Activated CD4-positive, alpha-beta T cell treated with anti-CD3 and anti-CD28 coated beads for 1 hour (primary cell): ENCODE measurements around the gene KIF23.
"Not testable (repeated sequence)": the region's sequence is repeated elsewhere in the genome, so short reads cannot be mapped to it uniquely, and the experiment has no call there.

Source experiments
- DNase-seq: peaks from one replicate; pipeline ENCODE4 v3.0.0-alpha.2; 2020

KIF23 gene

GRCh38 chr15:69413822-69414700, at the start of gene KIF23:
Gene KIF23, plus strand, starts transcription at chr15:69414349. Its CDS starts 117 bp downstream, at chr15:69414466.
- peak; percentile 88 for DNase-seq

GRCh38 chr15:69367236-69367635, 46.9 kb upstream of the KIF23 start:
- DNase-seq = no peak

GRCh38 chr15:69369631-69370030, 44.5 kb upstream of the KIF23 start:
- DNase-seq = no peak

GRCh38 chr15:69373406-69373805, 40.7 kb upstream of the KIF23 start:
- DNase-seq = no peak

DNA sequence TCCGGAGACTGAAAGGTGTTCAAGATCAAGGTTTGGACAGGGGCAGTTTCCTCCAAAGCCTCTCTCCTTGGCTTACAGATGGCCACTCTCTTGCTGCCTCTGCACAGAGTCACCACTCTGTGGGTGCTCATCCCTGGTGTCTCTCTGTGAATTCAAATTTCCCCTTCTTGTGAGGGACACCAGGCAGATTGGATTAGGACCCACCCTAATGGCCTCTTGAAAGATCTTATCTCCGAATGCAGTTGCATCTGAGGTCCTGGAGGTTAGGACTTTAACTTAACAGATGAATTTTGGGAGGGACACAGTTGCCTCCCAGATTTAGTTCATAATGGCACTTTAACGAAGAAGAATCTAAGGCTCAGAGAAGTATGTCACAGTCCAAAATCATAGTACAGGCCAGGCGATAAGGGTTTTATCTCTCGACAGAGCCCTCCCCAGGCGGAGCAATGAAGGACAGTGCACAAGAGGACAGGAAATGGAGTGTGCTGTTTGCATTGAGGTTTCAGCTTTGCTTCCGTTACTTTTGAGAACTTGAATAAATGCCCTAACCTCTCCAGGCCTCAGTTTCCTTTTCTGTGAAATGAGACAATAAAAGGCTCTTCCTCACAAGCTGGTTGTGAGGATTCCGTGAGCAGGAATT, 38.9 kb upstream of the KIF23 start:
- no peak for DNase-seq

DNA sequence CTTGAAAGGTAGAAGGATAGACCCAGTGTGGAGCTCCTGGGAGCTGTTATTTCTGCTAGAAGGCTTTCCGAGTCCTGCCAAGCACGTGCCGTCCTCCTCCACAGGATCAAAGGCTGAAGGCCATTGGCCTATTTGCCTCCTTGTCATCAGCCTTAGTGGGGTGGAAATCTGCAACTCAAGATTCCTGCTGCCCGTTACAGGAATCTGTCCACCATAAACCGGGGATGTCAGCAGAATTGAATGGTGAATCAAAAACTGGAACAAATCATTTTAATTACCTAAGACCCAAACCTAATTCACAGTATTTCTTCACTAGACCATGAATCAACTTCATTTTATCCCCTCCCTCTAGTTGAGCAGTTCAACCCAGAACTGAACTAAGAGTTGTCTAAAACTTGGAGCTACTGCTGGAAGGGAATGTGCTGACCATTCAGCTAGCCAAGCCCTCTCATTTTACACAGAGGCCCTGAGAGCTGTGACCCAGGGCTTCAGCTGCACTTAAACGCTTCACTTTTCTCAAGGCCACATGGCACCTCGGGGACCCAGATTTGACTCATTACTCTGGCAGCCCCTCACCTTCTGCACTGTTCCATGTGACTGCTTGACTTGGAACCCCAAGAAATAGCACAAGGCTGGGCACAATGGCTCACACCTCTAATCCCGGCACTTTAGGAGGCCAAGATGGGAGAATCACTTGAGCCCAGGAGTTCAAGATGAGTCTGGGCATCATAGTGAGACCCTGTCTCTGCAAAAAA, 36.8 kb upstream of the KIF23 start:
- no peak for DNase-seq

- no peak for DNase-seq
Observed at GRCh38 chr15:69380100-69380725, 33.9 kb upstream of the KIF23 start.

DNA sequence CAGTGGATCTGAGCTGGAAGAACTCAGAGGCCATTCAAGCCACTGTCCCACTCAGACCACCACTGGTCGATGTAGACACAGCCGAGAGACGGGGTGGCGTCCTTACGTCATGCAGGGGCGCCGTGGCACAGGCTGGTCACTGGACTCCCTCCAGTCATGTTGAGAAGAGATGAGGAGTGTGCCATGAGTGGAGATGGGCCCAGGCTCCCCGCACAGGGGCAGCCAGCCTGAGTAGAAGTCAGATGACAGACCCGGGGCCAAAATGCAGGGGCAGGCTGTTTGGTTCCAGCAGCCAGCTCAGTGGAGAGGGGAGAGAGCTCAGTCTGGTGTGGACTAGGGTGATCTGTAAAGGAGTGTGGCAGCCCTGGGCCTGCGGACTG, 33.4 kb upstream of the KIF23 start:
- no peak for DNase-seq

- DNase-seq = not testable (repeated sequence)
Observed at GRCh38 chr15:69382176-69382575, 32.0 kb upstream of the KIF23 start.

DNA sequence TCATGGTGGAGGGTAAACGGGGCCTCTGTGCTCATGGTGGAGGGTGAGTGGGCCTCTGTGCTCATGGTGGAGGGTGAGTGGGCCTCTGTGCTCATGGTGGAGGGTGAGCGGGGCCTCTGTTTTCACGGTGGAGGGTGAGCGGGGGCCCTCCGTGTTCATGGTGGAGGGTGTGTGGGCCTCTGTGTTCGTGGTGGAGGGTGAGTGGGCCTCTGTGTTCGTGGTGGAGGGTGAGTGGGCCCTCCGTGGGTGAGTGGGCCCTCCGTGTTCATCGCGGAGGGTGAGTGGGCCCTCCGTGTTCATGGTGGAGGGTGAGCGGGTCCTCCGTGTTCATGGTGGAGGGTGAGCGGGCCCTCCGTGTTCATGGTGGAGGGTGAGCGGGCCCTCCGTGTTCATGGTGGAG, 30.1 kb upstream of the KIF23 start:
- not testable (repeated sequence) for DNase-seq

DNA sequence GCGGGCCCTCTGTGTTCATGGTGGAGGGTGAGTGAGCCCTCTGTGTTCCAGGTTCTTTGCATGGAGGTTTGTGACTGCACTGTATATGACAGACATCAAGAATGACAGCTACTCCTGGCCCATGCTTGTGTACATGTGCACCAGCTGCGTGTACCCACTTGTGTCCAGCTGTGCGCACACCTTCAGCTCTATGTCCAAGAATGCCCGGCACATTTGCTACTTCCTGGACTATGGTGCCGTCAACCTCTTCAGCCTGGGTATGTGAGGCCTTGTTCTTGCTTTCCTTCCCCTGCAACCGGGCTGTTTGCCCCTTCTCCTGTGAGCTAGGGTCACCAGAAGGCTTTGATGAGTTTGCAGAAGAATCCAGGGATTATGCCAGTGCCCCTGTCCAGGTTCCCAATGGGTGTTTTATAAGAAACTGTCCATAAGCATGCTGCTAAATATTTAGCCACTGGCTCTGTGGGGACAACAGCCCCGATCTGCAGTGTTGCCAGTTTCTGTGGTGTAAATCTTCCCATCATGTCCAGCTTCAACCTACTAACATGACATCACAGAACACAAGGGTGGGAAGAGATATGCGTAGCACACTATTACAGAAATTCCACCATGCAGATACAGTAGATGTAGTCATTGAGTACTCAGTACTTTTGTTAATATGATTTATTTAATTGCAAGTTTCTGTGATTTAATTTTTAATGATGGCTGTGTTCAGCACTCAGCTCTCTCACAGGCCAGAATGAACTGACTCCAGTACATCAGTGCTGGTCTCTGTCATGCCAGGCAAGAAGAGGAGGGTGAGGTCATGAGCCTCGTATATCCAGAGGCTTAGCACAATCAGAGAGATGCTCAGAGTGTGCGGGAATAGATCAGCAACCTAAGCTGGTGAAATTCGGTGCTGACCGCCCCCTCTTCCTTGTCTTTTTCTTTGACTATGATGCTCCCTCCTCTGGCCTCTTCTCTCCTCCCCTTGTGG, 29.2 kb upstream of the KIF23 start:
- DNase-seq = no peak

GRCh38 chr15:69385831-69386230, 28.3 kb upstream of the KIF23 start:
- DNase-seq = no peak

GRCh38 chr15:69386284-69386683, 27.9 kb upstream of the KIF23 start:
- DNase-seq = no peak

GRCh38 chr15:69388260-69388705, 25.9 kb upstream of the KIF23 start:
- DNase-seq = no peak

DNA sequence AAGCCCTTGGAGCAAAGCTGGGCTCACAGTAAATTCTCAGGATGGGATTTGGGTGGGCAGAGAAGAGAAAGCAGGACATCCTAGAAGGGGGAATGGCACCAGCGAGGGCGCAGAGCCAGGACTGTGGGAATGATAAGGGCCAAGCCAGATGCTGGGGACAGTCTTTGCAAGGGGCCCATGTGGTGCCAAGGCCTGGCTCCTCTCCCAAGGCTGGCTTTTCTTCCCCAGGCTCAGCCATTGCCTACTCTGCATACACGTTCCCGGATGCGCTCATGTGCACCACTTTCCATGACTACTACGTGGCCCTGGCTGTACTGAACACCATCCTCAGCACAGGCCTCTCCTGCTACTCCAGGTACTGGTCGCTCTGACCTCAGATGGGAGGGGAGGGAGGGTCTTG, 24.7 kb upstream of the KIF23 start:
- DNase-seq = no peak

GRCh38 chr15:69390575-69390974, 23.6 kb upstream of the KIF23 start:
- DNase-seq = no peak

- DNase-seq = no peak
Observed at GRCh38 chr15:69391046-69391757, 22.9 kb upstream of the KIF23 start.

GRCh38 chr15:69392352-69392751, 21.8 kb upstream of the KIF23 start:
- DNase-seq = no peak

- no peak for DNase-seq
Observed at GRCh38 chr15:69393831-69394491, 20.2 kb upstream of the KIF23 start.

DNA sequence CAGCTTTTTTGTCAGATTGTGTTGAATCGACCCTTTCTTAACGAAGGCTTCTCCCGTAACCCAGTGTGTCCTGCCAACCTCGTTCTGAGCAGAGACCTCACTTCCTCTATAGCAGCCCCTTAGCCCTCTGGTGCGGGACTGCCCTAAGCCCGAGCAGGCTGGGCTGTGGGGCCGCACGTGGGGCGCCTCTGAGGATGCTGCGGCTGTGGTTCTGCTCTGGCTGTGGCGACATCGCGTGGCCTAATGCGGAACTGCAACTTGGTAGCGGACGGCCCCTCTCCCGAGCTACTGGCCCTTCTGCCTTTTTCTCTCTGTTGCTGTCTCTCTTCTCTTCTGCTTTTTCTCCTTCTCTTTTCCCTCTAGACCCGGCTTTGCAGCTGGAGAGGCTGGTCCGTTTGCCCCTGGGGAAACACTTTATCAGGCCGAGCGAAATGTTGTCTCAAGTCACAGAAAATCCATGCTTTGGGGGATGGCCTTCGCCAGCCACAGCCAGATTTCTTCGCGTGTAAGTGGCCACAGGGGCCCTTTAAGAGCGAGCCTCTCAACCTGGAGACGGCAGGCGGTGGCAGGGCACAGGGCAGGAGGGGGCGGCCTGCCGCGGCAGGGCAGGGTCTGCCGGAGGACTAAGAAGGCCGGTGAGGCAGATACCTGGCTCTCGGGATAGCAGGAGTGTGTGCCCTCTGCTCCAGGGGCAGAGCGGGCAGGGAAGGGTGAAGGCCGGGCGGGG, 19.4 kb upstream of the KIF23 start:
- DNase-seq = peak; percentile 72
